Esophagus squamous epithelium (tissue), 5 donors: ENCODE measurements around the gene COX4I1. TPM values are rescaled to one million over a fixed set of nuclear protein-coding genes. Genes with fewer than 3 reads are reported as not detected.

ENCODE experiments used
- DNase-seq: peaks from one replicate; lab custom pipeline; 2025; lab: John Stamatoyannopoulos, UW
- H3K27ac ChIP-seq, 4 donors: fragments of 200-600 bp; sonication (generic); one replicate each; pipeline ENCODE4 v1.5.1; 2016 to 2019; ENCODE audit warnings: mild to moderate bottlenecking in 1 of 4
- H3K27me3 ChIP-seq, 4 donors: fragments of 200-600 bp; sonication (generic); 1 replicate in 3 of 4; 2 replicates in 1 of 4; pipeline versions ENCODE4 v1.5.1 to v1.6.0; 2017 to 2021; ENCODE audit warnings: antibody characterized with exemption in 1 of 4
- H3K36me3 ChIP-seq, 3 donors: fragments of 200-600 bp; sonication (generic); one replicate each; pipeline ENCODE4 v1.5.1; 2016 to 2019
- H3K4me1 ChIP-seq, 3 donors: fragments of 200-600 bp; sonication (generic); one replicate each; pipeline ENCODE4 v1.5.1; 2017 to 2019
- H3K4me3 ChIP-seq, 4 donors: fragments of 200-600 bp; sonication (generic); 1 replicate in 3 of 4; 2 replicates in 1 of 4; pipeline ENCODE4 v1.5.1; 2016 to 2019; ENCODE audit warnings: mild to moderate bottlenecking in 2 of 4, moderate library complexity in 1 of 4
- H3K9me3 ChIP-seq, 3 donors: fragments of 200-600 bp; sonication (generic); one replicate each; pipeline ENCODE4 v1.5.1; 2016 to 2019
- CTCF ChIP-seq, 6 experiments: fragments of 450-650 bp in 4 of 6; fragments of 200-600 bp in 2 of 6; sonication (generic) in 2 of 6; IDR thresholded peaks; one replicate each; pipeline ENCODE4 v1.5.1; 2016 to 2019; ENCODE audit warnings: antibody characterized with exemption in 6 of 6, mild to moderate bottlenecking in 4 of 6, moderate library complexity in 4 of 6
- POLR2A ChIP-seq, 4 donors: fragments of 450-650 bp; IDR thresholded peaks; one replicate each; pipeline ENCODE4 v1.6.1; 2017; ENCODE audit warnings: antibody characterized with exemption in 4 of 4, mild to moderate bottlenecking in 4 of 4, moderate library complexity in 3 of 4
- WGBS, 2 donors: methylation state at CpG; one replicate each; pipeline ENCODE4 v1.1.5; 2018; 5-methylcytosine and 5-hydroxymethylcytosine counted together
- intact Hi-C: fragments of 100-400 bp; cut with DNase I; formaldehyde crosslinking; loops from one replicate; pipeline ENCODE4 v1.15.0; 2022
- total RNA-seq, 4 donors: library from RNA; depleted of rRNA; stranded (reverse); fragments of >200 nt; gene quantifications; one replicate each; pipeline ENCODE4 v1.1.0, GENCODE V29; 2016
- donor health status: DM: yes; HTN: yes; CAD: no.

Gene COX4I1
- total RNA-seq, 4 donors from 2014 or later = 497 to 580 (median 549) TPM

- peaks cover 11 to 33% (median 17%) of the 10 kb centered on the region in 3 donors for H3K4me1 ChIP-seq
- H3K9me3 ChIP-seq = no peaks in the 10 kb centered on the region
- peaks cover 0 to 57% (median 8%) of the 10 kb centered on the region in 3 donors for H3K36me3 ChIP-seq
- no peak overlapping the region for H3K4me3 ChIP-seq
- no peak for DNase-seq
- H3K27ac ChIP-seq = no peak overlapping the region
- intact Hi-C loops = no loop called here
- TF ChIP-seq POLR2A (IDR thresholded peaks at IDR 0.05) (no peak), CTCF (IDR thresholded peaks at IDR 0.05) (no peak)
- H3K27me3 ChIP-seq = no peaks in the 10 kb centered on the region
- WGBS, 2 donors = 85 to 90% methylated on average over 6 of the region's 6 CpGs
Measured at GRCh38 chr16:85796152-85796551, 3.3 kb upstream of the COX4I1 start.

- no peak for DNase-seq
- 90 to 94% methylated on average over 7 of the region's 7 CpGs for WGBS, 2 donors
- Histone ChIP-seq H3K4me3 (no peak overlapping the region), H3K36me3 (peaks cover 2 to 58% (median 8%) of the 10 kb centered on the region in 3 donors), H3K9me3 (no peaks in the 10 kb centered on the region), H3K27ac (no peak overlapping the region), H3K27me3 (no peaks in the 10 kb centered on the region), H3K4me1 (peaks cover 11 to 38% (median 18%) of the 10 kb centered on the region in 3 donors)
- intact Hi-C loops = no loop called here
- TF ChIP-seq CTCF (IDR thresholded peaks at IDR 0.05) = no peak
- no peak for TF ChIP-seq POLR2A (IDR thresholded peaks at IDR 0.05)
Measured at GRCh38 chr16:85796599-85796998, 2.9 kb upstream of the COX4I1 start.

- Histone ChIP-seq H3K36me3 (peaks cover 5 to 58% (median 13%) of the 10 kb centered on the region in 3 donors), H3K4me3 (peak overlapping the region; percentile 78 to 98 (median 96)), H3K27ac (peak overlapping the region in 3 of 4 donors; percentile 91 to 95 (median 94)), H3K4me1 (peaks cover 11 to 43% (median 18%) of the 10 kb centered on the region in 3 donors), H3K9me3 (no peaks in the 10 kb centered on the region), H3K27me3 (no peaks in the 10 kb centered on the region)
- no peak for DNase-seq
- no peak for TF ChIP-seq CTCF (IDR thresholded peaks at IDR 0.05)
- no peak for TF ChIP-seq POLR2A (IDR thresholded peaks at IDR 0.05)
- 19 to 24% methylated on average over 15 of the region's 17 CpGs for WGBS, 2 donors
- intact Hi-C loops = no loop called here
Measured at GRCh38 chr16:85798283-85798776, 1.2 kb upstream of the COX4I1 start.

GRCh38 chr16:85798901-85799496 is 496 bp upstream of the COX4I1 start:
- TF ChIP-seq POLR2A (IDR thresholded peaks at IDR 0.05) (no peak), CTCF (IDR thresholded peaks at IDR 0.05) (peak in 1 of 6 experiments; percentile 26)
- Histone ChIP-seq H3K9me3 (no peaks in the 10 kb centered on the region), H3K27ac (peak overlapping the region; percentile 90 to 95 (median 92)), H3K36me3 (peaks cover 5 to 62% (median 17%) of the 10 kb centered on the region in 3 donors), H3K27me3 (no peaks in the 10 kb centered on the region), H3K4me3 (peak overlapping the region; percentile 78 to 98 (median 96)), H3K4me1 (peaks cover 11 to 43% (median 18%) of the 10 kb centered on the region in 3 donors)
- WGBS, 2 donors = 0% methylated on average over 2 to 7 of the region's 51 CpGs
- no peak for DNase-seq
- intact Hi-C loops = no loop called here

GRCh38 chr16:85800321-85800669 is 800 bp downstream of the COX4I1 start:
- WGBS, 2 donors = 9 to 16% methylated on average over 9 of the region's 9 CpGs
- intact Hi-C loops = no loop called here
- H3K36me3 ChIP-seq = peaks cover 13 to 62% (median 26%) of the 10 kb centered on the region in 3 donors
- peak overlapping the region; percentile 90 to 95 (median 92) for H3K27ac ChIP-seq
- no peak for DNase-seq
- peaks cover 11 to 43% (median 18%) of the 10 kb centered on the region in 3 donors for H3K4me1 ChIP-seq
- no peaks in the 10 kb centered on the region for H3K27me3 ChIP-seq
- no peaks in the 10 kb centered on the region for H3K9me3 ChIP-seq
- TF ChIP-seq POLR2A (IDR thresholded peaks at IDR 0.05) = no peak
- TF ChIP-seq CTCF (IDR thresholded peaks at IDR 0.05) = no peak
- H3K4me3 ChIP-seq = peak overlapping the region; percentile 78 to 98 (median 96)
